GM12873 (cell line): ENCODE measurements around the gene CLDN8.

ENCODE experiments used
- CTCF ChIP-seq: IDR thresholded peaks from 2 replicates; pipeline ENCODE4 v1.5.1; 2012; ENCODE audit warnings: low read depth, mild to moderate bottlenecking, moderate library complexity, low read length, control low read depth; ENCODE audit not compliant: insufficient read depth; ENCODE audit errors: missing control alignments

The CLDN8 gene

GRCh38 chr21:30168086-30168485 is 47.8 kb downstream of the CLDN8 start:
- TF ChIP-seq CTCF = no peak

- no peak for TF ChIP-seq CTCF
Observed at GRCh38 chr21:30166705-30167104, 49.2 kb downstream of the CLDN8 start, which contains the start of gene CLDN17. TSS of gene CLDN17 (minus strand) at chr21:30166805. CDS start at chr21:30166617, 188 bp downstream.

- no peak for TF ChIP-seq CTCF
Observed at GRCh38 chr21:30166171-30166570, 49.7 kb downstream of the CLDN8 start.

GRCh38 chr21:30164796-30165195 is 51.1 kb downstream of the CLDN8 start:
- TF ChIP-seq CTCF = no peak
